Measurements from ENCODE around the gene RNF10. TPM values are rescaled to one million over a fixed set of nuclear protein-coding genes. Genes with fewer than 3 reads are reported as not detected.

RNF10 gene
- total RNA-seq, 1 donor from 2014 or later, result 181 TPM

- no peak for TF ChIP-seq EZH2 (IDR thresholded peaks at IDR 0.05; ENCODE audit: insufficient read depth, low read length)
- TF ChIP-seq, protein P1, sequence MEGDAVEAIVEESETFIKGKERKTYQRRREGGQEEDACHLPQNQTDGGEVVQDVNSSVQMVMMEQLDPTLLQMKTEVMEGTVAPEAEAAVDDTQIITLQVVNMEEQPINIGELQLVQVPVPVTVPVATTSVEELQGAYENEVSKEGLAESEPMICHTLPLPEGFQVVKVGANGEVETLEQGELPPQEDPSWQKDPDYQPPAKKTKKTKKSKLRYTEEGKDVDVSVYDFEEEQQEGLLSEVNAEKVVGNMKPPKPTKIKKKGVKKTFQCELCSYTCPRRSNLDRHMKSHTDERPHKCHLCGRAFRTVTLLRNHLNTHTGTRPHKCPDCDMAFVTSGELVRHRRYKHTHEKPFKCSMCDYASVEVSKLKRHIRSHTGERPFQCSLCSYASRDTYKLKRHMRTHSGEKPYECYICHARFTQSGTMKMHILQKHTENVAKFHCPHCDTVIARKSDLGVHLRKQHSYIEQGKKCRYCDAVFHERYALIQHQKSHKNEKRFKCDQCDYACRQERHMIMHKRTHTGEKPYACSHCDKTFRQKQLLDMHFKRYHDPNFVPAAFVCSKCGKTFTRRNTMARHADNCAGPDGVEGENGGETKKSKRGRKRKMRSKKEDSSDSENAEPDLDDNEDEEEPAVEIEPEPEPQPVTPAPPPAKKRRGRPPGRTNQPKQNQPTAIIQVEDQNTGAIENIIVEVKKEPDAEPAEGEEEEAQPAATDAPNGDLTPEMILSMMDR (IDR thresholded peaks at IDR 0.05; ENCODE audit: insufficient read depth, low read depth, low read length), result no peak
- no peaks in the 10 kb centered on the region for H3K9me3 ChIP-seq (ENCODE audit: insufficient read depth, low read depth, low read length)
- no peak overlapping the region for H2AFZ ChIP-seq (ENCODE audit: low read depth, low read length)
- Mint-ChIP-seq H3K27ac (ENCODE audit: unreplicated experiment) (no peak overlapping the region), H3K36me3 (ENCODE audit: low read depth, unreplicated experiment) (peaks cover 10% of the 10 kb centered on the region), H3K9me3 (ENCODE audit: unreplicated experiment) (no peaks in the 10 kb centered on the region), H3K27me3 (ENCODE audit: low read depth, unreplicated experiment) (no peaks in the 10 kb centered on the region), H3K4me1 (ENCODE audit: low read depth, unreplicated experiment) (no peaks in the 10 kb centered on the region), H3K4me3 (ENCODE audit: unreplicated experiment) (no peak overlapping the region)
- no peaks in the 10 kb centered on the region for H4K20me1 ChIP-seq (ENCODE audit: insufficient read depth, low read length)
- DNase-seq (ENCODE audit: low read depth) (no peak), FAIRE-seq (no peak)
- no peaks in the 10 kb centered on the region for H3K79me2 ChIP-seq (ENCODE audit: insufficient read depth, low read length)
- H3K4me1 ChIP-seq (ENCODE audit: insufficient read depth, low read length), result no peaks in the 10 kb centered on the region
- H3K4me3 ChIP-seq (ENCODE audit: insufficient read depth, low read depth, low read length), result no peak overlapping the region
- no peaks in the 10 kb centered on the region for H3K27me3 ChIP-seq (ENCODE audit: insufficient read depth, low read length)
- peaks cover 2% of the 10 kb centered on the region for H3K36me3 ChIP-seq (ENCODE audit: insufficient read depth, low read length)
- H3K27ac ChIP-seq (ENCODE audit: low read depth, low read length), result no peak overlapping the region
- no peak overlapping the region for H3K4me2 ChIP-seq (ENCODE audit: low read length)
- no peak overlapping the region for H3K9ac ChIP-seq (ENCODE audit: low read length)
Observed at GRCh38 chr12:120504587-120504986, 29.6 kb upstream of the RNF10 start.

DNA sequence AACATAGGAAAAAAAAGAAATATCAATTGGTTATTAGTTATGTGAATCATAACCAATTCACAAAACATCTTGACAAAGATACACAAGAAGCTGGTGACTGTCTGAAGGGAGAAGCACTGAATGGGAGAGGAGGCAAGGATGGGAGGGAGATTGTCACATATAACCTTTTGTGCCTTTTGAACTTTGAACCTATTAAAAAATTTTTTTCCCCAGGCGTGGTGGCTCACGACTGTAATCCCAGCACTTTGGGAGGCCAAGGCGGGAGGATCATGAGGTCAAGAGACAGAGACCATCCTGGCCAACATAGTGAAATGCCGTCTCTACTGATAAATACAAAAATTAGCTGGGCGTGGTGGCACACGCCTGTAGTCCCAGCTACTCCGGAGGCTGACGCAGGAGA lies 25.6 kb upstream of the RNF10 start:
- H3K4me3 ChIP-seq (ENCODE audit: insufficient read depth, low read depth, low read length), result no peak overlapping the region
- Mint-ChIP-seq H3K36me3 (ENCODE audit: low read depth, unreplicated experiment) (peaks cover 8% of the 10 kb centered on the region), H3K27me3 (ENCODE audit: low read depth, unreplicated experiment) (no peaks in the 10 kb centered on the region), H3K27ac (ENCODE audit: unreplicated experiment) (peak overlapping the region; percentile 47), H3K9me3 (ENCODE audit: unreplicated experiment) (no peaks in the 10 kb centered on the region), H3K4me3 (ENCODE audit: unreplicated experiment) (peak overlapping the region; percentile 66), H3K4me1 (ENCODE audit: low read depth, unreplicated experiment) (no peaks in the 10 kb centered on the region)
- no peak overlapping the region for H3K27ac ChIP-seq (ENCODE audit: low read depth, low read length)
- no peak overlapping the region for H3K4me2 ChIP-seq (ENCODE audit: low read length)
- no peaks in the 10 kb centered on the region for H3K79me2 ChIP-seq (ENCODE audit: insufficient read depth, low read length)
- H4K20me1 ChIP-seq (ENCODE audit: insufficient read depth, low read length), result no peaks in the 10 kb centered on the region
- DNase-seq (ENCODE audit: low read depth) (no peak), FAIRE-seq (no peak)
- no peaks in the 10 kb centered on the region for H3K9me3 ChIP-seq (ENCODE audit: insufficient read depth, low read depth, low read length)
- H3K9ac ChIP-seq (ENCODE audit: low read length), result no peak overlapping the region
- H3K36me3 ChIP-seq (ENCODE audit: insufficient read depth, low read length), result peaks cover 5% of the 10 kb centered on the region
- no peak overlapping the region for H2AFZ ChIP-seq (ENCODE audit: low read depth, low read length)
- no peaks in the 10 kb centered on the region for H3K4me1 ChIP-seq (ENCODE audit: insufficient read depth, low read length)
- no peak for TF ChIP-seq EZH2 (IDR thresholded peaks at IDR 0.05; ENCODE audit: insufficient read depth, low read length)
- TF ChIP-seq, protein P1 (IDR thresholded peaks at IDR 0.05; ENCODE audit: insufficient read depth, low read depth, low read length), result no peak
- H3K27me3 ChIP-seq (ENCODE audit: insufficient read depth, low read length), result no peaks in the 10 kb centered on the region

- no peaks in the 10 kb centered on the region for H4K20me1 ChIP-seq (ENCODE audit: insufficient read depth, low read length)
- Mint-ChIP-seq H3K27me3 (ENCODE audit: low read depth, unreplicated experiment) (no peaks in the 10 kb centered on the region), H3K9me3 (ENCODE audit: unreplicated experiment) (no peaks in the 10 kb centered on the region), H3K36me3 (ENCODE audit: low read depth, unreplicated experiment) (peaks cover 13% of the 10 kb centered on the region), H3K27ac (ENCODE audit: unreplicated experiment) (no peak overlapping the region), H3K4me3 (ENCODE audit: unreplicated experiment) (no peak overlapping the region), H3K4me1 (ENCODE audit: low read depth, unreplicated experiment) (no peaks in the 10 kb centered on the region)
- no peaks in the 10 kb centered on the region for H3K79me2 ChIP-seq (ENCODE audit: insufficient read depth, low read length)
- no peaks in the 10 kb centered on the region for H3K4me1 ChIP-seq (ENCODE audit: insufficient read depth, low read length)
- no peak overlapping the region for H3K4me3 ChIP-seq (ENCODE audit: insufficient read depth, low read depth, low read length)
- H3K9me3 ChIP-seq (ENCODE audit: insufficient read depth, low read depth, low read length), result no peaks in the 10 kb centered on the region
- no peaks in the 10 kb centered on the region for H3K27me3 ChIP-seq (ENCODE audit: insufficient read depth, low read length)
- DNase-seq (ENCODE audit: low read depth) (no peak), FAIRE-seq (no peak)
- H3K36me3 ChIP-seq (ENCODE audit: insufficient read depth, low read length), result peaks cover 6% of the 10 kb centered on the region
- TF ChIP-seq, protein P1 (IDR thresholded peaks at IDR 0.05; ENCODE audit: insufficient read depth, low read depth, low read length), result no peak
- no peak for TF ChIP-seq EZH2 (IDR thresholded peaks at IDR 0.05; ENCODE audit: insufficient read depth, low read length)
- no peak overlapping the region for H2AFZ ChIP-seq (ENCODE audit: low read depth, low read length)
- no peak overlapping the region for H3K4me2 ChIP-seq (ENCODE audit: low read length)
- H3K9ac ChIP-seq (ENCODE audit: low read length), result no peak overlapping the region
- H3K27ac ChIP-seq (ENCODE audit: low read depth, low read length), result no peak overlapping the region
Observed at GRCh38 chr12:120514002-120514401, 20.2 kb upstream of the RNF10 start.
